UCSD-AML1 (cell line): ENCODE data around the gene ZNHIT2.
"Not testable (repeated sequence)": the region's sequence is repeated elsewhere in the genome, so short reads cannot be mapped to it uniquely, and the experiment has no call there.

Experiments
- DNase-seq: peaks from one replicate; lab custom pipeline; 2025; ENCODE audit not compliant: unreplicated experiment; lab: John Stamatoyannopoulos, UW

Gene ZNHIT2

DNA sequence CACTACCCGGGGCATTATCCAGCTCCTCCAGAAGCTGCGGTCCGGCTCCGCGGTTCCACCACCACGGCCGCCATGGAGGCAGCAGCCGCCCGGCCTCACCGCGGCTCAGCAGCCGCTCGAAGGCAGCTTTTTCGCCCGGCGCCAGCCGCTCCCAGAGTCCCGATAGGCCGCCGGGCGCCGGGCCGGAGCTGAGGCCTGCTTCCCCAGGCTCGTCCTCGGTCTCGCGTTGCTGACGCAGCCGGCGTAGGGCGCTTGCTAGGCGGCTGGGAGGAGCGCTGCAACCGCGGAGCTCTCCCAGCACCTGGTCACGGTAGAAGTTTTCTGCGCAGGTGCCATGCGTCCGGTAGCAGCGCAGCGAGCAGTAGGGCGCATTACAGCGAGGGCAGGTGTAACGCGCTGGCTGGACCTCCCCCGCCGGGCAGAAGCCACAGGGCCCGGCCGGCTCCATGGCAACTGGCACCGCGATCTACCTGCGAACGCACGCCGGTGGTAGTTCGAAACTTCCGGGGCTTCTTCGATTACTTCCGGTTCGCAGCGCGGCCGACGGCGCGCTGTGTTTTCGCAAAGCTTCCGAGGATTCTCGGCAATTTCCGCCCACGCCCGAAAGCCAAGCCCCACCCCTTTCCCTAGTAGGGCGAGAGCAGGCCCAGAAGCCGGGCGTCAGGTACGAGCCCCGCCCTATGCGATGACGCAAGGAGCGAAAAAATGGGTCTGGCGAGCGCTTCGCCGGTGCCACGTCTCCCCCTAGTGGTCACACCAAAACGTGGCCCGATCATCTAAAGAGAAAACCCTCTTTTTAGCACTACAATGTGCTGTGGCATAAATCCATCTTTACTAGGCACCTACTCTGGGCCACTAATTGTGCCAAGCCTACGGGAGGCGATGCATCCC lies at the start of gene ZNHIT2:
Gene ZNHIT2, minus strand, starts transcription at position 496 of the 891 bp plus-strand sequence. Its CDS starts 48 bp downstream, at position 448.
- DNase-seq: peak; percentile 99

DNA sequence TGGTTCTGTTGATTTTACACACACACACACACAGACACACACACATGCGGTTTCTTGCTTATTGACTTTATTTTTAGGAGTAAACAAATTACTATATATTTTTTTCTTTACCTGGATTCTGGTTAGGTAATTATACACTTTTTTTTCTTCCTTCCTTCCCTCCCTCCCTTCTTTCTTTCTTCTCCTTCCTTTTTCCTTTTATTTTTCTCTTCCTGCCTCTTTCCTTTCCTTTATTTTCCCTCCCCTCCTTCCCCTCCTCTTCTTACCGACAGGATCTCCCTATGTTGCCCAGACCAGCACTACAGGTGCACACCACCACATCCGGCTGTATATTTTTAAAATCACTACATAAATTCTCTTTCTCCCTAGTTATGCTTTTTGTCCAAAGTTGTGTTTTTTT lies 49.4 kb upstream of the ZNHIT2 start:
- DNase-seq: no peak

DNA sequence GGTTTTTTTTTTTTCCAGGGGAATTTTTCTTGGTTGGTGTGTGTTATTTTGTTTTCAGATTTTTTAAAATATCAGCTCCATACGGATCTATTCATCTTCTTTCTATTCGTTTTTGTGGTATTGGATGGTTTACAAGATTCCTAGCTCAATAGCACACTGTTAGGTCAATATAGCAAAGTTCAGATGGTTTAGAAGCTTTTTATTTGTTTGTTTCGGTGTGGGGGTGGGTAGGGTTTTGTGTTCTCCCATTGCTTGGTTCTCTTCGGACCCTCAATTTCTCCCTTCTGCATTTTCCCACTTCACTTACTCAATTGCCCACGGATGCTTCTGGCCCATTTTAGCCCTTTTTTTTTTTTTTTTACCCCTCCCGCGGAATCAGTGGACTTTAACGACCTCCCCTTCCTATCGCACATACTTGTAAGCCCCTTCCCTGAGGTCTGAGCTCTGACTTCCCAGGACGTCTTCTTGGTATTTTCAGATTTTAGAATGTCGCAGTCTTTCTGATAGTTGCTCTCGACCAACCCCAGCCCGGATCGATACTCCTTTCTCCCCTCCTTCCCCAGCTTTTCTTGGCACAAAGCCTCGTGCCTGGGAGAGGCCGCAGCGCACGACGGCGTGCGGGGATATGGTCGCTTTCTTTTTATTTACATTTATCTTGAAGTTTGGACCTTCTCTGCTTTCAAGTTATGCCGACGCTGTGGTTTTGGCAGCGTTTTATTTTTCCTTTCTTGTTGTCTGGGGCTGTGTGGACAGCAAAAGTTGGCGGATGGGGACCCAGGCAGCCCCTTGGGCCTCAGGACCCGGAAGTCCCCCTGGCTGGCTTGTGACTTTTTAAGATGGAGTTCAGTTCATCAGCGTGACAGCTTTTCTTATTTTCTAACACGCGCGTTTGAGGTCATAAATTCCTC lies 48.2 kb upstream of the ZNHIT2 start:
- DNase-seq: no peak

DNA sequence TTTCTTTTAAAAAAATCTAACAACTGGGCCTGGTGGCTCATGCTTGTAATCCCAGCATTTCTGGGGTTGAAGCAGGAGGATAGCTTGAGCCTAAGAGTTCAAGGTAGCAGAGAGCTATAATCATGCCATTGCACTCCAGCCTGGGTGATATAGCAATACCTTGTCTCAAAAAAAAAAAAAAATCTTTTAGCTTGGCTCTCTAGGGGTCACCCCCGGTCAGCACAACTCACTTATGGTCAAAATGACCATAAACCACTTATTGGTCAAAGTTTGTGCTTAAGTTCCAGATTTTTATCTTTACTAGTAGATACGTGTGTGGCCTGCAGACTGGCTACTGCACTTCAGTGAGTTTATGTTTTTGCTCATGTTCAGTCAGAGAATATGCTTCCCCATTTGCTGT lies 46.2 kb upstream of the ZNHIT2 start:
- no peak for DNase-seq

DNA sequence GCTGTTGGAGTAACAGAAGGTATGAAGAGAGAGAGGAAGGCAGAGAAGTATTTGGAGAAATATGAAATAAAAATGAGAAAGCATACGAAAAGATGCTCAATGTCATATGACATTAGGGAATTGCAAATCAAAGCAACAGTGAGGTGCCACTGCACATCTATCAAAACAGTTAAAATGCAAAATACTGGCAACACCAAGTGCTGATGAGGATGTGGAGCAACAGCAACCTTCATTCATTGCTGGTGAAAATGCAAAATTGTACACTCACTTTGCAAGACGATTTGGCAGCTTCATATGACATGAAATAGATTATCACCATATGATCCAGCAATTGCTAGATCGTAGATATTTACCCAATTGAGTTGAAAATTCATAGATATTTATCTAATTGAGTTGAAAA lies 43.1 kb upstream of the ZNHIT2 start:
- no peak for DNase-seq

DNA sequence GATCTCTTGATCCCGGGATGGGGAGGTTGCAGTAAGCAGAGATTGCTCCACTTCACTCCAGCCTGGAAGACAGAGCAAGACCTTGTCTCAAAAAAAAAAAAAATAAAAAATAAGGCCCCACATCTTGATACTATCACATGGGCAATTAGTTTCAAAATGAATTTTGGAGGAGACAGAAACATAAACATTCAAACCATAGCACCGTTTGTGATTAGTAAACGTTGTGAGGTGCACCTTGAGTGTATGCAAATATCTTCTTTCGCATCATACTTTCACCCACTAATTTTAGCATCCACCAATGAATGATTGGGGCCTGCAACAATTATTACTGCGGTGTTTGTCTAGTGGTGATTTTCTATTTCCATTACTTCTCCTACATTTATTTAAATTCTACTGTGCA lies 41.5 kb upstream of the ZNHIT2 start:
- DNase-seq: no peak

DNA sequence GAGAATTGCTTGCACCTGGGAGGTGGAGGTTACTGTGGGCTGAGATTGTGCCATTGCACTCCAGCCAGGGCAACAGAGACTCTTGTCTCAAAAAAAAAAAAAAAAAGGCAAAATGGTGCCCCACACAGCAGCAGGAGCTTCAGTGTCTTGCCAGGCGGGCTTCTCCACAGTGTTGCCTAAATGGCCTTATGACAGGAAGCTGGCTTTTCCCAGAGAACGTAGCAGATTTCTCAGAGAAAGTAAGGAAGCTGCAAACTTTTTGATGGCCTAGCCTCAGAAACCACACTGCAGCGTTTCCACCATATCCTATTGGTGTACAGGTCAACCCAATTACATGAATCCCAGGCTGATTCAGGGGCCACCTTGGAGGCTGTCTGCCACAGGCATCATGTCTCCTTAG lies 39.8 kb upstream of the ZNHIT2 start:
- DNase-seq: no peak

DNA sequence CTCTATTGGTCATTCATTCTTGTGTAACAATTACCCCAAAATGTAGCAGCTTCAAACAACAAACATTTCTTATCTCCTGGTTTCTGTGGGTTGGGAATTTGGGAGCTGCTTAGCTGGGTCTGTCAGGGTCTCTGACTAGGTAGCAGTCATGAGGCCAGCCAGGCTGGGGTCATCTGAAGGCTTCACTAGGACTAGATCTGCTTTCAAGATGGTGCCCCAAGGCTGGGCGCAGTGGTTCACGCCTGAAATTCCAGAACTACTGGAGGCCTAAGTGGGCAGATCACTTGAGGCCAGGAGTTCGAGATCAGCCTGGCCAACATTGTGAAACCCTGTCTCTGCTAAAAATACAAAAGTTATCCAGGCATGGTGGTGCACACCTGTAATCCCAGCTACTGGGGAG lies 39.4 kb upstream of the ZNHIT2 start:
- no peak for DNase-seq

DNA sequence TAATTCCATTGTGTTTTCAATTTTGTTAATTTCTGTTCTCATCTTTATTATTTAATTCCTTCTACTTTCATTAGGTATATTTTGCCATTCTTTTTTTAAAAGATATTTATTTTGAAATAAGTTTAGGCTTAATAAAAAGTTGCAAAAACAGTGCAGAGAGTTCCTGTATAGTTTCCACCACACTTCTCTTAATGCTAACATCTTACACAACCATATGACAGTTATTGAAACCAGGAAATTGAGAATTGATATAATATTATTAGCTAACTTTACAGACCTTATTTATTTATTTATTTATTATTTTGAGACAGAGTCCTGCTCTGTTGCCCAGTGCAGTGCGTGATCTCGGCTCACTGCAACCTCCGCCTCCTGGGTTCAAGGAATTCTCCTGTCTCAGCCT lies 38.8 kb upstream of the ZNHIT2 start:
- DNase-seq: no peak

DNA sequence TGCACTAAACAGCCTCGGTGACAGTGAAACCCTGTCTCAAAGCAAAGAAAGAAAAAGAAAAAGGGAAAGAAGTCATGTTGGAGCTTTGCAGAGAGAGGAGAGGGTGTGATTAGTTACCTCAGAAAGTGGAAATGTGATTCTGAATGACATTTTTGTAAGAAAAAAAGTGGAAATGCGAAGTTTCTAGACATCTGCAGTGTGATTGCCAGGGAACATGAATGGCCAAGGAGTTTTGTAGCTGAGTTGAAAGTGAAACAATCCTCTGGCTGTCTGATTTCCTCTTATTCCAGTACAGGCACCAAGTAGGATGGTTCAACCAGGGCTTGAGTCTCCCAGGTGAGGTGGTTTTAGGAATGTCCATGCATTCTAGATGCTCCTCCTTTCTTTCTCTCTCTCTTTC lies 34.6 kb upstream of the ZNHIT2 start:
- DNase-seq: no peak

DNA sequence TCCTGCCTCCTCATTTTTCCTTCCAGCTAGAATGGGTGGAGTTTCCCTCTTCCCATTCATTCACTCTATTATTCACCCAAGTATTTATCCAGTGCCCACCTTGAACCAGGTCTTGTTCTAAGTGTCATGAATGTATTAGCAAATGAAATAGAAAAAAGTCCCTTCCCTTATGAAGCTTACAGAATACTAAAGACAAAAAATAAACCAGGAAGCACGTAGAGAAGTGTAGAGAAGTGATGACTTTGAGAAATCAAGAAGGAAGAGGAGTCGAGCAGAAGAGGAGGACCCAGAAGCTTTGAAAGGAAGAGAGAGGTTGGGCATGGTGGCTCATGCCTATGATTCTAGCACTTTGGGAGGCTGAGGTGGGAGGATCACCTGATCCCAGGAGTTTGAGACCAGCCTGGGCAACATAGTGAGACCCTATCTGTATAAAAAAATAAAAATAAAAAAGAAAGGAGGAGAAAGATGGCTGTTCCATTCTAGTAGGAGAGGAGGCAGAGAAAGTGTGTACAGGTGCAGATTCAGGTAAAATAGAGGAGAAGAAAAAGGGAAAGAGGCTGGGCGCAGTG lies 33.9 kb upstream of the ZNHIT2 start:
- no peak for DNase-seq

DNA sequence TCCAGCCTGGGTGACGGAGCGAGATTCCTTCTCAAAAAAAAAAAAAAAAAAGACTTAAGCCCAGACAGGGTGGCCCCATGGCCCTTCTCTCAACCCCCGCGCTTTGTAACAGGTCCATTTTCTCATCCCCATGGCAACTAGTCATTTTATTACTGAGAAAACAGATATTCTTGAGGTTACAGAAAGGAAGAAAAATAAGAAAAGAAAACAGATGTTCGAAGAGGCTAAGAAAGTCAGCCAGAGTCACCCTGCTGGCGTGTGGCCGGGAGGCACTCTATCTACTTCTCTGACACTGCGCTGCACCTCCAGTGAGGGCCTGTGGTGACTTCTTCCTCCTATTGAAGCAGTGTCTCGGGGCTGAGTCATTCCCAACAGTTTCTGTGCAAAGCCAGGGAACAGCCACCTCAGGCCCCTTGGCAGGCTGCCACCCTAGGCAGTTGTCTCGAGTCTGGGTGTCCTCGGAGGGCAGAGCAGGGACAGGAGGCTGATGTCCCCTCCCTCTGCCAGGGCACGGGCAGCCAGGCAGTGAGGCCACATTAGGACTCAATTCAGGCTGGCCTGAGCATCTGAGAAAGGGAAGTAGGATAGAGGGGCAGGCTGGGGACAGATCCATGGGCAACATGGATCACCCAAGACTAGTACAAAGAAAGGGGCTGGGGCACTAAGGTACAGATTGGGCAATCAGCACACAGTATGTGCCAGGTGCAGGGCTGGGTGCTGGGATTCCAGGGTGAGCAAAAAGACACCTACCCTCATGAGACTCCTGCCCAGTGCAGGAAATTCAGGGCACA lies 33.2 kb upstream of the ZNHIT2 start:
- peak; percentile 80 for DNase-seq

DNA sequence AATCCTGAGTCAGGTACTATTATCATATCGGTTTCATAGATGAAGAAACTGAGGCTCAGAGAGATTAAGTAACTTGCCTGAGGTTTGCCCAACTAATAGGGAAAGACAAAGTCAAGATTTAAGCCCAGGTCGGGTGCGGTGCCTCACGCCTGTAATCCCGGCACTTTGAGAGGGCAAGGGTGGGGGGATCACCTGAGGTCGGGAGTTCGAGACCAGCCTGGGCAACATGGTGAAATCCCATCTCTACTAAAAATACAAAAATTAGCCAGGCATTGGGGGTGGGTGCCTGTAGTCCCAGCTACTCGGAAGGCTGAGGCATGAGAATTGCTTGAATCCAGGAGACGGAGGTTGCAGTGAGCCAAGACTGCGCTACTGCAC lies 32.6 kb upstream of the ZNHIT2 start:
- not testable (repeated sequence) for DNase-seq

DNA sequence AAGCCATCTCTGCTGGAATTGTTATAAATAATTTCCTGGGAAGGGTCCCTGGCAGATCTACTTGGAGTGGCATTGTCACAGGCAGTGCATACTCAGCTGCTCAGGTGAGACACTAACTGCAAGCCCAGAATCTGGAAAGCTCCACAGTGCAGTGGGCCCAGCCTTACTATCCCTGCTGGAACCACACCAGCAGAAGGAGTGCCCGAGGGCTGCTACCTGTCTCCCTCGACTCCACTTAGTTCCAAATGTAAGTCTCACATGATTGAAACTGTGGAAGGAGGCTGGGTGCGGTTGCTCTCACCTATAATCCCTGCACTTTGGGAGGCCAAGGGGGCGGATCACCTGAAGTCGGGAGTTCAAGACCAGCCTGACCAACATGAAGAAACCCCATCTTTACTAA lies 31.2 kb upstream of the ZNHIT2 start:
- DNase-seq: no peak

DNA sequence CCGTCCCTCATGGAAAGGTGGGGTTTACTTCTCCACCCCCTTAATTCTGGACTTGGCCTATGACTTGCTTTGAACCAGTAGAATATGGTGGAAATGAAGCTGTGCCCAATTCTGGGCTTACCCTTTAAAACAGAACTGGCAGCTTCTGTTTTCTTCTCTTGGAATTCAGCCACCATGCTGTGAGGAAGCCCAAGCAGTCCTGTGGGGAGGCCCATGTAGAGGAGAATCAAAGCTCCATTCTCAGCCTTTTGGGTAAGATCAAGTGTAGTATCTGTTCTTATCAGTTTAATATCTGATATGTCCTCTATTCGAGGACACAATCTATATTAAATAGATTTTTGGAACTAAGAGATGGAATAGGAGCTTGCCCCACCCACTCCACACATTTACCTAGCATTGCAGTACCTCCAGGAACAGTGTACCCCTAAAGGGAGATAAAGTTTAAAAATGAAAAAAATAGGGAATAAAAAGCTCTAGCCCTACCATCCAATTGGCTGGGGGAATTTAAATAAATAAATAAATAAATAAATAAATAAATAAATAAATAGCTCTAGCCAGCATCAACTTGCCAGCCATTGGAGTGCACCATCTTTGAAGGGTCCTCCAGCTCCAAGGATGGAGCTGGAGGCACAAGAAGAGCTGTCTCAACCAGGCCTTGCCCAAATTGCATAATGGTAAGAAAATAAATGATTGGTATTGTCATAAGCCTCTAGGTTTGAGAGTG lies 30.0 kb upstream of the ZNHIT2 start:
- DNase-seq: no peak

DNA sequence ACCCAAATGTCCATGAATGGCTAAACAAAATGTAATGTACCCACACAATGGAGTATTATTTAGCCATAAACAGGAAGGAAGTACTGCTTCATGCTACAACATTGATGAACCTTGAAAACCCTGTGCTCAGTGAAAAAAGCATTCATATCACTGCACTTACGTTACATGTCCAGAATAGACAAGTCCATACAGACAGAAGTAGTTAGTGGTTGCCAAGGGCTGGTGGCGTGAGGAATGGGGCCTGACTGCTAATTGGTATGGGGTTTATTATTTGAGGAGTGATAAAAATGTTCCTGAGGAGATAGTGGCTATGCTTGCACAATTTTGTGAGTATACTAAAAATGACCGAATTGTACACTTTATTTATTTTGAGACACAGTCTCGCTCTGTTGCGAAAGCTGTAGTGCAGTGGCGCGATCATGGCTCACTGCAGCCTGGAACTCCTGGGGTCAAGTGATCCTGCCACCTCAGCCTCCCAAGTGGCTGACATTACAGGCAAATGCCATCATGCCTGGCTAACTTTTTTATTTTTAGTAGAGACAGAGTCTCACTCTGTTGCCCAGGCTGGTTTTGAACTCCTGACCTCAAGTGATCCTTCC lies 24.5 kb upstream of the ZNHIT2 start:
- DNase-seq: no peak

DNA sequence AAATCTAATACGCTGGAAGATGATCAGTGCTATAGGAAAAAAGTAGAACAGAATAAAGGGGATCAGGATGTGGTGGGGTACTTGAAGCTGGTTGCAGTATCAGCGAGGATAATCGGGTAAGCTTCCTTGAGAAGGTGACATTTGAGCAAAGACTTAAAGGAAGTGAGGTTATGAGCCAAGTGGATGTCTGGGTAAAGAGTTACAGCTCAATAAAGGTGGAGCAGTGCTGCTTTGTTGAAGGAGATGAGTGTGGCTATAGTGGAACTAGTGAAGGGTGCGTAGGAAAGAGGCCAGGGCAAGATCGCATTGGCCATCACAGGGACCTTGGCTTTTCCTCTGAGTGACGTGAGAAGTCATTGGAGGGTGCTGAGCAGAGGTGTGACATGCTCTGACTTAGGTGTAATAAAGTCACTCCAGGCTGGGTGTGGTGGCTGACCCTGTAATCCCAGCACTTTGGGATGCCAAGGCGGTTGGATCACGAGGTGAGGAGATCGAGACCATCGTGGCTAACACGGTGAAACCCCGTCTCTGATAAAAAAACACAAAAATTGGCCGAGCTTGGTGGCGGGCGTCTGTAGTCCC lies 19.1 kb upstream of the ZNHIT2 start:
- no peak for DNase-seq

DNA sequence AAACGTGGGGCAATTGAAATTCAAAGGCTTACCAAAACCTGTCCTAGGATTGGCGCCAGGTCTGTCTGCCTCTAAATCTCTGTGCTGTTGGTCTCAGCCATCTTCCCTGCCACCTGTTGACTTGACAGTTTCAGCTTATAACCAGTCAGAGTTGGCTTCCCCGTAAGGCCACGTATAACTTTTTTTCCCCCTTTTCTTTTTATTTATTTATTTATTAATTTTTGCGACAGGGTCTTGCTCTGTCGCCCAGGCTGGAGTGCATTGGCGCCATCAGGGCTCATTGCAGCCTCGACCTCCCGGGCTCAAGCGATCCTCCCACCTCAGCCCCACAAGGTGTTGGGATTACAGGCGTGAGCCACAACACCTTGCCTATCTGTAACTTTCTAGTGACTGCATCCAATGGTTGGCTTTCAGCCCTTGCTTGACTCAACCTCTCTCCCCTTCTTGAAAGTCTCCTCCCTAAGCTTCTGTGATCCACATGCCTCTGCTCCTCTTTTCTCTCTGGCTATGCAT lies 18.2 kb upstream of the ZNHIT2 start:
- no peak for DNase-seq

DNA sequence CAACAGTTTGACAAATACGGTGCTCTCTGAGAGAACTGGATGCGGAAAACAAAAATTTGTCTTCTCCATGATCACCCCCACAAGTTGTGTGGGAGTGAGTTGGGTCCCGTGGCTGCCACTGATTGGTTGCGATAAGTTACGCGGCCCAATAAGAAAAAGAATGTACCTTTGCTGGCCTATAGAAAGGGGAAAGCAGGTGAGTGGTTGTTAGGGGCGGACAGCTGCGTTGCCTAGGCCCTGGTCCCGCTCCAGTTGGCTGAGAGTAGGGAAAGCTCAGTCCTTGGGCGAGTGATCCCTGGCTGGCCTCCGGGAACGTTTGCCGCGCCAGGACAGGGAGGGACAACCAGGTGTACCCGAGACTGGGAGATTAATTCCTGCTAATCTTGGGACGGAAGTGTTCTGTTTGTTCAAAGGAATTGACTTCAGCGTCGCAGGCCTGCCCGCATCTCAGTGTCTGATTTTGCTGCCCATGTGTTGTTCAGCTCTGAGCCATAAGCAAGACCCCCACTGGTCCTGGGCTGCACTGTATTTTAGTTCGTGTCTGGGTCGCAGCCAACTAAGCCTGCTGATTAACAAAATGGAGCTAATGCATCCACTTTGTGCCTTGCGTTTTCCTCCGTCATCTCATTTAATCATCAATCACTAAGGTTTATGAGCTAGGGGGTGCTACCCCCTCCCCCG lies 17.6 kb upstream of the ZNHIT2 start:
- peak; percentile 85 for DNase-seq
